ENCODE results near the gene KCNJ4. TPM values are rescaled to one million over a fixed set of nuclear protein-coding genes. Genes with fewer than 3 reads are reported as not detected.
"Not testable (repeated sequence)": the region's sequence is repeated elsewhere in the genome, so short reads cannot be mapped to it uniquely, and the experiment has no call there.

The KCNJ4 gene
- total RNA-seq, 1 experiment from 2014 or later = not detected

DNA sequence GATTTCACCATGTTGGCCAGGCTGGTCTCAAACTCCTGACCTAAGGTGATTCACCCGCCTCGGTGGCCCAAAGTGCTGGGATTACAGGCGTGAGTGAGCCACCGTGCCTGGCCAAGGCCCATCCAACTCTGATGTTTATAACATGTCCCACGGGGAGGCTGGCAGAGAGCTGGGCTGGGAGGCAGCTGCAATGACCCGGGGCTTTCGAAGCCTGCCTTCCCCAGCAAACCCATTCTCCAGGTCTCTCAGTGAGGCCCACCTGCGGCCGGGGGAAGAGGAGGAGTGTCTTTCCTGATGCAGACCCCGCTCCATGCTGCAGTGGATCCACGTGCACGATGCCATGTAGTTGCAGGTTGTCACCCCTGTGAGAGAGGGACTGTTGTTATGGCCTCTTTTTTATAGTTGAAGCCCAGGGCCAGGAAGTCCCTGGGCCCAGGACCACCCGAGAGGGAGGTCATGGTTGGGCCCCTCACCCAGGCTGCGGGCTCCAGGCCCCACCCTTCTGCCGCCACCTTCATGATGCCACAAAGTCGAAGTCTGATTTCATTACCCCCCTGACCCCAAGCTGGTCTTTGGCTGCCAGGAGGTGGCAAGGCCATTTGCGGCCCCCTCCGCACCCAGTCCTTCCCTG, 38.3 kb downstream of the KCNJ4 start:
- DNase-seq (ENCODE audit: extremely low read depth, low read depth) = no peak

- no peak for DNase-seq (ENCODE audit: extremely low read depth, low read depth)
These were observed 39.3 kb downstream of the KCNJ4 start for GRCh38 chr22:38415561-38416321.

DNA sequence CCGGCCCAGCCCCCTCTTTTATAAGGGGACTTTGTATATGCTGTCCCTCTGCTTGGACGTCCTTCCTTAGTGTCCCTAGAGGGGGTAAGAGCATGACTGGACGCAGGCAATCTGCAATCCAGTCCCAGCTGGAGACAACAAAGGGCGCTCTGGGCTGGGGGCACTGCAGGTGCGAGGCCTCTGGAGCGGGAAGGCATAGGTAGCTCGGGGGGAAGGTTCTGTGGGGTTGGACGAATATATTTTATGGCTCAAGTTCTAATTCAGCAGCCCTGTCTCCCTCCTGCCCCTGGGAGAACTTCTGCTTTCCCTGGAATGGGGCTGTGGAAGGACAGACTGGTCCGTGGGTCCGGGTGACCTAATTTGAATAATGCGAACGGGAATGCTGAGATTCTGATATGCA, 40.0 kb downstream of the KCNJ4 start:
- DNase-seq (ENCODE audit: extremely low read depth, low read depth) = no peak

- DNase-seq (ENCODE audit: extremely low read depth, low read depth) = no peak
These were observed 41.0 kb downstream of the KCNJ4 start for GRCh38 chr22:38414009-38414395.

- no peak for DNase-seq (ENCODE audit: extremely low read depth, low read depth)
These were observed 41.7 kb downstream of the KCNJ4 start for GRCh38 chr22:38413085-38414008.

DNA sequence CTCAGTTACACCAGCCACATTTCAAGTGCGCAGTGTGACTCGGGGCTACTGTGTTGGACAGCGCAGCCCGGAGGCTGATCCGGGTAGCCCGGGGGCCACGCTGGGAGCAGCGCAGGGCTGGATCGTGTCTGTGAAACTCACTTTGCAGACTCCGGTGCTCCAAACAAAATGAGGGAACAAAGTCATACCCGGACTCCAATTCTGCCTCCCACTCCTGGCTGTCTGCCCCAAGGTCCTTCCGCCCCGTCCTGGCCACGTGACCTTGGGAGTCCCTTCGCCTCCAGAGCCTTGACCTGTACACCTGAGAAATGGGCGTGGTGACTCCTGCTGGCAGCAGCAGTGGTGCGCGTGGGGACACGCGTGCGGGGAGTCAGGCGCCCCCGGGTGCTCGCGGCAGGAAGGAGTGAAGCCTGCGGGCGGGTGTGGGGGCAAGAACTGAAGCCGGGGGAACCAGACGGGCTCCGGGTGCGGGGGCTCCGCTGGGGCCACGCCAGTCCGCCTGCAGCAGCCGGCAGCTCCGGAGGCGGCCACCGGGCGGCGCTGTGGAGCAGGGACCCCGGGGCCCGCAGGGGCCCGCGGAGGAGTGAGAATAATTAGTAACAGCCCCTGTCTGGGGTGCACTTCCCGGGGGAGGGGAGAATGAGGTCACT, 42.4 kb downstream of the KCNJ4 start:
- no peak for DNase-seq (ENCODE audit: extremely low read depth, low read depth)

- no peak for DNase-seq (ENCODE audit: extremely low read depth, low read depth)
These were observed 44.0 kb downstream of the KCNJ4 start for GRCh38 chr22:38411016-38411415.

DNA sequence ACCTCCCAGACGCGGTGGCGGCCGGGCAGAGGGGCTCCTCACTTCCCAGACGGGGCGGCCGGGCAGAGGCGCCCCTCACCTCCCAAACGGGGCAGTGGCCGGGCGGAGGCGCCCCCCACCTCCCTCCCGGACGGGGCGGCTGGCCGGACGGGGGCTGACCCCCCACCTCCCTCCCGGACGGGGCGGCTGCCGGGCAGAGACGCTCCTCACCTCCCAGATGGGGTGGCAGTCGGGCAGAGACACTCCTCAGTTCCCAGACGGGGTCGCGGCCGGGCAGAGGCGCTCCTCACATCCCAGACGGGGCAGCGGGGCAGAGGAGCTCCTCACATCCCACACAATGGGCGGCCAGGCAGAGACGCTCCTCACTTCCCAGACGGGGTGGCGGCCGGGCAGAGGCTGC, 45.1 kb downstream of the KCNJ4 start:
- DNase-seq (ENCODE audit: extremely low read depth, low read depth) = not testable (repeated sequence)

DNA sequence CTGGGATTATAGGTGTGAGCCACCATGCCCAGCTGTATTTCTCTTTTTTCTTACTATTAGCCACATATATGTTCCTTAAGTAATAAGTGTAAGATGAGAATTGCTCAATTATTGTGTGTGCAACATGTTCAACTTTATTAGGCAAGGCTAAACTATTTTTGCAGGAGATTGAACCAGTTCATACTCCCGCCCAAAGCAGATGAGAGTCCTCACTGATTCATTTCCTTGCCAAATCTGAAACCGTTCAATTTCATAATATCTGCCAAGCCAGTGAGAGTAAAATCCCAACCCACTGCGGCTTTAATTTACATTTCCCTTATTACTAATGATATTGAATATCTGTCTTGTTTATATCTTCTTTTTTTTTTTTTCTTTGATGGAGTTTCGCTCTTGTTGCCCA, 48.4 kb downstream of the KCNJ4 start:
- no peak for DNase-seq (ENCODE audit: extremely low read depth, low read depth)

DNA sequence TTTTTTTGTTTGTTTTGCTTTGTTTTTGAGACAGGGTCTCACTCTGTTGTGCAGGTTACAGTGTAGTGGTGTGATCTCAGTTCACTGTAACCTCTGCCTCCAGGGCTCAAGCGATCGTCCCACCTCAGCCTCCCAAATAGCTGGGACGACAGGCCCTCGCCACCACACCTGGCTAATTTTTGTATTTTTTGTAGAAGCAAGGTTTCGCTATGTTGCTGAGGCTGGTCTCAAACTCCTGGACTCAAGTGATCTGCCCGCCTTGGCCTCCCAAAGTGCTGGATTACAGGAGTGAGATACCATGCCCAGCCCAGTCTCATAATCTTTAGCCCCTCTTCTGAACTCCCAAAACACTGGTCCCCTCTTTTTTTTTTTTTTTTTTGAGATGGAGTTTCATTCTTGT, 50.6 kb downstream of the KCNJ4 start:
- no peak for DNase-seq (ENCODE audit: extremely low read depth, low read depth)

- DNase-seq (ENCODE audit: extremely low read depth, low read depth) = no peak
These were observed 51.2 kb downstream of the KCNJ4 start for GRCh38 chr22:38403812-38404211.

GRCh38 chr22:38402204-38402603, 52.8 kb downstream of the KCNJ4 start:
- DNase-seq (ENCODE audit: extremely low read depth, low read depth) = no peak

DNA sequence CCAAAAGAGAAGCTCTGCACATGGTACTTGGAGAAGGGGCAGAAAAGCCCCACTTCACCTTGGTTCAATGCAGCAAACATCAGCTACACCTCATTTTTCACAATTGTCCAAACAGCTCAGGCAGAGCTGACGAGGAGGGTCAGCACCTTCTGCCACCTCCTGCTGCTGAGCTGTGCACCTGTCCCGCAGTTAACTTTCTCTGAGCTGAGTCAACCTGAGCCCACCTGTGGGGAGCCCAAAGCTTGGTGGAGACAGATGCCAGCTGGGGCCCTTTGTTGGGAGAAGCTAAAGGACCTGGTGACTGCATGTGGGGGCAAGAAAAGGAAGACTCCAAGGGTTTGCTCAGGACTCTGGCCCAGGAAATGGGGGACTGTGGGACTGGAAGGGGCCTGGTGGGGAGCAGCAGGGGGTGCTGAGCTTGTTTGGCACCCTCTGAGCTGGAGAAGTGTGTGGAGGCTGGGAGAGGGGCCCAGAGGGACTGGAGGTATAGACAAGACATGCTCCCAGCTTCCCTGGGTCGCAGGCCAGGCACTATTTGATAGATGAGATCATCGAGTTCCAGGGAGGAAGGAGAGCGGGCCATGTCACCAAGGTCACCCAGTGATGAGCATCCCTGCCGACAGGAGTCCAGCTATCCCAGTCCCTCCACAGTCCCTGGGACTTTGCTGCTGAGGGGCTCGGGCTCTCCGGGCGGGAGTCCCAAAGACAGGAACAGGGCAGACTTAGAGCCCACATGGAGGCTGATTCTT, 53.5 kb downstream of the KCNJ4 start:
- no peak for DNase-seq (ENCODE audit: extremely low read depth, low read depth)

GRCh38 chr22:38400256-38400655, 54.7 kb downstream of the KCNJ4 start:
- not testable (repeated sequence) for DNase-seq (ENCODE audit: extremely low read depth, low read depth)

DNA sequence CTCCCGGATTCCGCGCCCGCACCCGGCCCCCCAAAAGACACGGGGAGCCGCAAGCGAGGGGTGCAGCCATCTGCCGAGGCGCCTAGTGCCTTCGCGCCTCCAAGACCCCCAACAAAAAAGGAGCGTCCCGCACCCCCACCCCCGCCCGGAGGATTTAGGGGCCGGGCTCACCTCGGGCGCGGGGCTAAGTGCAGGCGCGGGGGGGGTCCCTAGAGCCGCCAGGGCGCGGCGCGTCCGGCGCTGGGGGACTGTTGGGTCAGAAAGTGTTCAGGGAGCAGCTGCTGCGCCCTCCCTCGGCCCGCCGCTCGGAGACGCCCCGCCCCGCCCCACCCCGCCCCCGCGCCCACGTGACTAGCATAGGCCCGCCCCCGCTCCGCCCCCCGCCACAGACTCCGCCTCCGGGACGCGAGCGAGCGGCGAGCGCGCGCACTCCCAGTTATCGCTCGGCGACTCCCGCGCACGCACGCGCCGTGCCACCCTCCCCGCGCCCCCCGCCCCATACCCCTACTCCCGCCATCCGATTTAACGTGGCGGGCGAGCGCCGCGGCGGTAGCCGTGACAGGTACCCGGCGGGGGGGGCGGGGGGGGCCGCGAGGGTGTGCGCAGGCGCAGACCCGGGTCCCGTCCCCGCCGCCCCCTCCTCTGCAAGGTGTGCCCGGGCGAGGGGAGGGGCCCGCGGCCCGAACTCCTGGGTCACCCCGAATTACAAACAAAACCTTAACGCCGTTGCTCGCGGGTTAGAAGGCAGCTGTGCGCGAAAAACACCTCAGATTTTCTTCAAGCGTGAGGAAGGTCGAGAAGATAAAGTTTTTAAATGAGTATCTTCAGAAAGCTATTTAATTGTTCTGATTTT, 56.2 kb downstream of the KCNJ4 start:
- DNase-seq (ENCODE audit: extremely low read depth, low read depth) = peak; percentile 40

DNA sequence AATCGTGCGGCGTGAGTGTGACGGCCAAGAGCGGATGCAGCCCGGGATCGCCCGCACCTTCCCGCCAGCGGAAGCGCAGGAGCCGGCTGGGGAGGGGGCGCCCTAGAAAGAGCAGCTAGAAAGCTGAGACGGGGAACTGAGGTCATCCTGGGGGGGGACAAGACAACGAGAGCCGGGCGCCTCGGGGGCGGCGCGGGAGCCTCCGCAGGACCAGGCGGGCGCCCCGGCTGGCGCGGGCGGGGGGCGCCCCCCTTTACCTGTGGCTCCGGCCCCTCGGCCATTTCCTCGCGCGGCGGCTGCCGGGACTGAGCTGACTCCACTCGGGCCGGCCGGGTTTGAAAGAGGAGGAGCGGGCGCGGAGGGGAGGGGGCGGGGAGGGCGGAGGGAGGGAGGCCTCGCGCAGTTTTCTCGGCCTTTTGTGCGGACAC, 56.8 kb downstream of the KCNJ4 start:
- DNase-seq (ENCODE audit: extremely low read depth, low read depth) = not testable (repeated sequence)

- no peak for DNase-seq (ENCODE audit: extremely low read depth, low read depth)
These were observed 57.6 kb downstream of the KCNJ4 start for GRCh38 chr22:38397189-38398085.

DNA sequence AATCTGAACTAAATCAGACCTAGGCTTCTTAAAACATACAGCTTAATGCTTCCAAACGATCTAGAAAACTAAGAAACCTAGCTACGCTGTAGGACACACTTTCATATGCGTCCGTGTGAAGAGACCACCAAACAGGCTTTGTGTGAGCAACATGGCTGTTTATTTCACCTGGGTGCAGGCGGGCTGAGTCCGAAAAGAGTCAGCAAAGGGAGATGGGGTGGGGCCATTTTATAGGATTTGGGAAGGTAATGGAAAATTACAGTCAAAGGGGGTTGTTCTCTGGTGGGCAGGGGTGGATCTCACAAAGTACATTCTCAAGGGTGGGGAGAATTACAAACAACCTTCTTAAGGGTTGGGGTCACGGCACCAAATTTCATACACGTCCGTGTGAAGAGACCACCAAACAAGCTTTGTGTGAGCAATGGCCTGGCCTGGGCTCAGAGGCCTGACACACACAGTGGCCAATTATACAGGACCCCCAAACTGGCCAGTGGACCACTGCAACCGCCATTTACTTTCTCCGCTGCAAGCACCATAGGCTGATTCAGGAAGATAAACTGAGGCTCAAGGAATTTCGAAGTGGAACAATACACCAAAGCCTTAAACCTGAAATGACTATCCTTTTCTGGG, 58.4 kb downstream of the KCNJ4 start:
- DNase-seq (ENCODE audit: extremely low read depth, low read depth) = not testable (repeated sequence)

Measured in NCI-H460 (cell line).